ENCODE results near the gene TTYH3. TPM values are rescaled to one million over a fixed set of nuclear protein-coding genes. Genes with fewer than 3 reads are reported as not detected.

Gene TTYH3
- total RNA-seq, 1 donor from 2014 or later: 31.5 TPM

GRCh38 chr7:2710286-2710655 lies 78.5 kb downstream of the TTYH3 start:
- DNase-seq: no peak

- no peak for DNase-seq
Observed at GRCh38 chr7:2710901-2711551, 79.2 kb downstream of the TTYH3 start.

- DNase-seq: no peak
Observed at GRCh38 chr7:2711895-2712675, 80.3 kb downstream of the TTYH3 start.

GRCh38 chr7:2713370-2713769 lies 81.6 kb downstream of the TTYH3 start:
- no peak for DNase-seq

- DNase-seq: no peak
Observed at GRCh38 chr7:2713978-2714377, 82.2 kb downstream of the TTYH3 start.

Other genes starting within 250 kb of the TTYH3 start
- gene CHST12, start 228.4 kb upstream of the TTYH3 start, total RNA-seq: 1.9 TPM
- gene GRIFIN, start 155.6 kb upstream of the TTYH3 start, total RNA-seq: not detected
- gene LFNG, start 112.2 kb upstream of the TTYH3 start, total RNA-seq: 8.7 TPM
- 15.6 TPM for gene BRAT1, start 76.5 kb upstream of the TTYH3 start, total RNA-seq
- gene IQCE, start 73.0 kb upstream of the TTYH3 start, total RNA-seq: 22.3 TPM
- gene AMZ1, start 56.2 kb downstream of the TTYH3 start, total RNA-seq: 2.2 TPM
- gene GNA12, start 212.3 kb downstream of the TTYH3 start, total RNA-seq: 15.3 TPM

Data from occipital lobe (tissue), 2 donors.